SK-N-SH (cell line): ENCODE data around the gene HYAL2. TPM values are rescaled to one million over a fixed set of nuclear protein-coding genes. Genes with fewer than 3 reads are reported as not detected.

Source experiments
- CTCF ChIA-PET: fragments of 300-600, 350-600 bp; formaldehyde crosslinking; extraction: SDS; loops from one replicate; lab custom pipeline; 2021; lab: Yijun Ruan, JAX
- POLR2A ChIA-PET: fragments of 350-600 bp; sonication (Branson Sonifier 250); formaldehyde crosslinking; extraction: SDS; loops from one replicate; lab custom pipeline; 2020; ENCODE audit warnings: antibody characterized with exemption, inconsistent platforms; lab: Yijun Ruan, JAX
- DNase-seq: peaks from one replicate; pipeline ENCODE4 v3.0.0; 2012
- H2AFZ ChIP-seq: fragments of 200-600 bp; sonication (generic); 2 replicates; pipeline ENCODE4 v1.8.1; 2016; ENCODE audit warnings: antibody characterized with exemption, mild to moderate bottlenecking, low read depth
- H3F3A ChIP-seq: fragments of 200-600 bp; sonication (generic); replicated peaks from 2 replicates; pipeline ENCODE3; 2016; ENCODE audit warnings: antibody characterized with exemption, mild to moderate bottlenecking; ENCODE audit not compliant: insufficient read depth
- H3K27ac ChIP-seq, 2 experiments: fragments of 200-500 bp in 1 of 2; fragments of 200-600 bp in 1 of 2; sonication (Bioruptor generic) in 1 of 2; sonication (generic), shearing (Covaris generic) in 1 of 2; 2 replicates each; pipeline versions ENCODE4 v1.5.1 to v1.6.1; 2014 to 2016; ENCODE audit warnings: low read depth in 2 of 2, inconsistent platforms in 1 of 2, low read length in 1 of 2, mild to moderate bottlenecking in 1 of 2, mixed read lengths in 1 of 2
- H3K27me3 ChIP-seq: fragments of 200-600 bp; sonication (generic), shearing (Covaris generic); 2 replicates; pipeline ENCODE4 v1.6.1; 2016; ENCODE audit warnings: mixed run types; ENCODE audit not compliant: insufficient read depth
- H3K36me3 ChIP-seq, 2 experiments: fragments of 200-500 bp in 1 of 2; fragments of 200-600 bp in 1 of 2; sonication (Bioruptor generic) in 1 of 2; sonication (generic) in 1 of 2; replicated peaks in 1 of 2; 2 replicates each; pipeline versions ENCODE3 to v1.5.1; 2014 to 2016; ENCODE audit warnings: low read length in 1 of 2, mild to moderate bottlenecking in 1 of 2; ENCODE audit not compliant: insufficient read depth in 2 of 2, control insufficient read depth in 1 of 2
- H3K4me1 ChIP-seq, 2 experiments: fragments of 200-500 bp in 1 of 2; fragments of 200-600 bp in 1 of 2; sonication (Bioruptor generic) in 1 of 2; sonication (generic), shearing (Covaris generic) in 1 of 2; 2 replicates each; pipeline versions ENCODE4 v1.5.1 to v1.6.1; 2014 to 2016; ENCODE audit warnings: low read depth in 1 of 2, low read length in 1 of 2, mixed run types in 1 of 2; ENCODE audit not compliant: insufficient read depth in 2 of 2, control insufficient read depth in 1 of 2
- H3K4me2 ChIP-seq: fragments of 200-600 bp; sonication (generic), shearing (Covaris generic); 2 replicates; pipeline ENCODE4 v1.6.1; 2017; ENCODE audit warnings: mixed run types
- H3K4me3 ChIP-seq, 2 experiments: fragments of 200-500 bp in 1 of 2; fragments of 200-600 bp in 1 of 2; sonication (Bioruptor generic) in 1 of 2; sonication (generic), shearing (Covaris generic) in 1 of 2; 2 replicates each; pipeline versions ENCODE4 v1.5.1 to v1.8.1; 2014 to 2016; ENCODE audit warnings: low read depth in 2 of 2, inconsistent platforms in 1 of 2, low read length in 1 of 2, mild to moderate bottlenecking in 1 of 2, mixed read lengths in 1 of 2, moderate library complexity in 1 of 2
- H3K79me2 ChIP-seq: fragments of 200-600 bp; sonication (generic); 2 replicates; pipeline ENCODE4 v1.8.1; 2017; ENCODE audit warnings: mild to moderate bottlenecking; ENCODE audit not compliant: insufficient read depth
- H3K9ac ChIP-seq: fragments of 200-600 bp; sonication (generic); 2 replicates; pipeline ENCODE4 v1.6.1; 2017; ENCODE audit warnings: mixed run types
- H3K9me2 ChIP-seq: fragments of 200-600 bp; sonication (generic); 2 replicates; pipeline ENCODE4 v1.6.1; 2017; ENCODE audit warnings: mixed run types
- H3K9me3 ChIP-seq: fragments of 200-600 bp; sonication (generic); 2 replicates; pipeline ENCODE4 v1.6.1; 2017; ENCODE audit warnings: mixed run types, mild to moderate bottlenecking, moderate library complexity
- H4K20me1 ChIP-seq: fragments of 200-600 bp; sonication (generic); 2 replicates; pipeline ENCODE4 v1.6.1; 2017; ENCODE audit warnings: mild to moderate bottlenecking, mixed run types; ENCODE audit not compliant: insufficient read depth
- ELF1 ChIP-seq: IDR thresholded peaks from 2 replicates; pipeline ENCODE4 v1.4.0; 2012
- EP300 ChIP-seq, 2 experiments: IDR thresholded peaks; 2 replicates each; pipeline versions ENCODE4 v1.4.0 to v1.6.1; 2012; ENCODE audit warnings: borderline replicate concordance in 1 of 2, low read depth in 1 of 2, low read length in 1 of 2
- EZH2phosphoT487 ChIP-seq: fragments of 200-600 bp; sonication (generic); IDR thresholded peaks from 2 replicates; pipeline ENCODE4 v1.6.1; 2017; ENCODE audit warnings: low read depth, mixed run types, mild to moderate bottlenecking, antibody characterized with exemption, moderate library complexity, borderline replicate concordance
- FOSL2 ChIP-seq: IDR thresholded peaks from 2 replicates; pipeline ENCODE4 v1.4.0; 2012; ENCODE audit warnings: low read depth, mild to moderate bottlenecking, moderate library complexity, borderline replicate concordance
- FOXJ3 ChIP-seq: sonication (generic); formaldehyde crosslinking; IDR thresholded peaks from 2 replicates; pipeline ENCODE4 v1.5.1; 2020; ENCODE audit warnings: mild to moderate bottlenecking, missing genetic modification reagents
- FOXM1 ChIP-seq: IDR thresholded peaks from 2 replicates; pipeline ENCODE4 v1.4.0; 2012; ENCODE audit warnings: low read depth, mild to moderate bottlenecking
- GABPA ChIP-seq: IDR thresholded peaks from 2 replicates; pipeline ENCODE4 v1.4.0; 2012; ENCODE audit warnings: low read depth, mild to moderate bottlenecking
- GATA2 ChIP-seq: sonication (generic); formaldehyde crosslinking; IDR thresholded peaks from 2 replicates; pipeline ENCODE4 v1.5.0; 2020; ENCODE audit warnings: mild to moderate bottlenecking, missing genetic modification reagents
- JUND ChIP-seq: IDR thresholded peaks from 2 replicates; pipeline ENCODE4 v1.4.0; 2012
- MEF2A ChIP-seq: IDR thresholded peaks from 2 replicates; pipeline ENCODE4 v1.4.0; 2012; ENCODE audit warnings: low read depth, borderline replicate concordance
- NFIC ChIP-seq: IDR thresholded peaks from 2 replicates; pipeline ENCODE4 v1.4.0; 2012; ENCODE audit warnings: borderline replicate concordance
- NRF1 ChIP-seq: IDR thresholded peaks from 2 replicates; pipeline ENCODE4 v1.6.1; 2012; ENCODE audit warnings: low read depth, mild to moderate bottlenecking, low read length
- POLR2AphosphoS5 ChIP-seq: IDR thresholded peaks from 2 replicates; pipeline ENCODE4 v1.6.1; 2012; ENCODE audit warnings: low read depth, low read length
- RAD21 ChIP-seq: IDR thresholded peaks from 2 replicates; pipeline ENCODE4 v1.6.1; 2012; ENCODE audit warnings: mild to moderate bottlenecking, low read length
- RCOR1 ChIP-seq: fragments of 150-350 bp; IDR thresholded peaks from 2 replicates; pipeline ENCODE4 v1.6.1; 2017; ENCODE audit warnings: antibody characterized with exemption, low read length
- RFX5 ChIP-seq: IDR thresholded peaks from 2 replicates; pipeline ENCODE4 v1.6.1; 2012; ENCODE audit warnings: mild to moderate bottlenecking, improper control_type of control experiment, low read length
- RXRA ChIP-seq: IDR thresholded peaks from 2 replicates; pipeline ENCODE4 v1.4.0; 2012; ENCODE audit warnings: low read depth, mild to moderate bottlenecking, borderline replicate concordance
- SIN3A ChIP-seq: IDR thresholded peaks from 2 replicates; pipeline ENCODE4 v1.6.1; 2012; ENCODE audit warnings: low read depth, mild to moderate bottlenecking, low read length, moderate library complexity, borderline replicate concordance
- SMC3 ChIP-seq: IDR thresholded peaks from 2 replicates; pipeline ENCODE4 v1.6.1; 2012; ENCODE audit warnings: low read depth, low read length, improper control_type of control experiment
- TAF1 ChIP-seq: IDR thresholded peaks from 2 replicates; pipeline ENCODE4 v1.6.1; 2012; ENCODE audit warnings: low read depth, mild to moderate bottlenecking, low read length, moderate library complexity, borderline replicate concordance
- TCF12 ChIP-seq: IDR thresholded peaks from 2 replicates; pipeline ENCODE4 v1.4.0; 2012
- TEAD4 ChIP-seq: IDR thresholded peaks from 2 replicates; pipeline ENCODE4 v1.4.0; 2012; ENCODE audit warnings: mild to moderate bottlenecking, borderline replicate concordance; ENCODE audit not compliant: insufficient read depth
- YY1 ChIP-seq: IDR thresholded peaks from 2 replicates; pipeline ENCODE4 v1.4.0; 2012; ENCODE audit warnings: low read depth, mild to moderate bottlenecking
- WGBS: methylation state at CpG from one replicate; pipeline ENCODE4 v1.1.6; 2017; ENCODE audit warnings: low lambda C conversion rate; 5-methylcytosine and 5-hydroxymethylcytosine counted together
- polyA plus RNA-seq, 3 experiments: library from polyadenylated mRNA; depleted of rRNA; stranded (reverse); fragments of >200 nt; gene quantifications; 2 replicates each; pipeline ENCODE4 v1.2.3, GENCODE V29; 2012
- TF ChIP-seq, protein P1 (sequence below): IDR thresholded peaks from 2 replicates; pipeline ENCODE4 v1.4.0; 2012; ENCODE audit warnings: low read depth
- TF ChIP-seq, protein P2 (sequence below): fragments of 150-350 bp; IDR thresholded peaks from 2 replicates; pipeline ENCODE4 v1.6.1; 2017; ENCODE audit warnings: antibody characterized with exemption, low read length, low read depth, borderline replicate concordance
- TF ChIP-seq, protein P3 (sequence below): fragments of 200-600 bp; sonication (generic); IDR thresholded peaks from 2 replicates; pipeline ENCODE4 v1.6.1; 2017; ENCODE audit warnings: antibody characterized with exemption, mild to moderate bottlenecking, moderate library complexity
- TF ChIP-seq, protein P4 (sequence below): IDR thresholded peaks from 2 replicates; pipeline ENCODE4 v1.6.1; 2012; ENCODE audit warnings: mild to moderate bottlenecking, low read depth, low read length, moderate library complexity
- TF ChIP-seq, protein P5 (sequence below): IDR thresholded peaks from 2 replicates; pipeline ENCODE4; 2012

The HYAL2 gene
- polyA plus RNA-seq, 1 of the 3 experiments (the other 2 are of a cell fraction), result 135 TPM

DNA sequence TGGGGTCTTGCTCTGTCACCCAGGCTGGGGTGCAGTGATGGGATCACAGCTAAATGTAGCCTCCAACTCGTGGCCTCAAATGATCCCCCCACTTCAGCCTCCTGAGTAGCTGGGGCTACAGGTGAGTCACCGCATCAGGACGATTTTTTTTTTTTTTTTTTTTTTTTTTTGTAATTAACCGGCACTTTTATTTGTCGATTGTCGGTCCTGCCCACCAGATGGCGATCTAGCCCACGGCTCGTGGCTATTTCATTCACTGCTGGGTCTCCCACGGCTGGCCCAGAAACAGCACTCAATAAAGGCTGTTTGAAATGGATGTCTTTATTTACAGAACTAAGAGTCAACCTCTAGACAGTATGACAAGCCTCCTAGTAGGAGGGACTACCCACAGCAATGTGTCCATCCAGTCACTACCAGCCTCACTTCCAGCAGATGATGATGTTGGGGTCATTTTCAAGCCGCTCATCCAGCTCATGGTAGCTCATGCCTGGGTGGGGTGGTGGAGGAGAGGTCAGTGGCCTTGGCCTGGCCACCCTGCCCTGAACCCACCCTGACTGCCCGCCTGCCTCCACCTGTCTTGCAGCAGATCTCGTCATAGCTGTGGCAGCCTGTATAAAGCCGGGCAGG lies 24.8 kb upstream of the HYAL2 start:
- H3K4me2 ChIP-seq, result no peak overlapping the region
- H4K20me1 ChIP-seq, result 0 out of 2 replicates have a peak, but pooled peaks cover 3% of the 10 kb centered on the region
- WGBS, result 18% methylated on average over 13 of the region's 14 CpGs
- peaks cover 28% of the 10 kb centered on the region for H3K79me2 ChIP-seq
- H2AFZ ChIP-seq, result no peak overlapping the region
- H3K27me3 ChIP-seq, result no peaks in the 10 kb centered on the region
- H3K9me3 ChIP-seq, result no peaks in the 10 kb centered on the region
- peak; percentile 83 for DNase-seq
- H3K4me3 ChIP-seq, result no peak overlapping the region
- ChIA-PET CTCF (interaction anchor here (0.6 to 6.0 kb wide), 38 partner anchors 9 to 566 kb away, joined by 3 to 45 read pairs (median 4); partner anchors contain the start of genes CISH, HEMK1 and RASSF1), POLR2A (interaction anchor here (0.9 to 2.6 kb wide), 5 partner anchors 10 to 221 kb away, joined by 3 to 5 read pairs (median 4); partner anchors contain the start of genes HYAL3 and NAA80)
- H3F3A ChIP-seq, result peaks cover 3% of the 10 kb centered on the region
- H3K4me1 ChIP-seq, result peaks cover 11 to 42% of the 10 kb centered on the region in 2 experiments; a peak in 1 of 4 replicates
- no peak overlapping the region for H3K9ac ChIP-seq
- H3K27ac ChIP-seq, result peak overlapping the region in 1 of 2 experiments; percentile 35; a peak in 1 of 4 replicates
- H3K36me3 ChIP-seq, result peaks cover 0 to 17% of the 10 kb centered on the region in 2 experiments
- H3K9me2 ChIP-seq, result no peaks in the 10 kb centered on the region
- TF ChIP-seq, protein P1, sequence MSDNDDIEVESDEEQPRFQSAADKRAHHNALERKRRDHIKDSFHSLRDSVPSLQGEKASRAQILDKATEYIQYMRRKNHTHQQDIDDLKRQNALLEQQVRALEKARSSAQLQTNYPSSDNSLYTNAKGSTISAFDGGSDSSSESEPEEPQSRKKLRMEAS, result no peak
- TF ChIP-seq, protein P2, sequence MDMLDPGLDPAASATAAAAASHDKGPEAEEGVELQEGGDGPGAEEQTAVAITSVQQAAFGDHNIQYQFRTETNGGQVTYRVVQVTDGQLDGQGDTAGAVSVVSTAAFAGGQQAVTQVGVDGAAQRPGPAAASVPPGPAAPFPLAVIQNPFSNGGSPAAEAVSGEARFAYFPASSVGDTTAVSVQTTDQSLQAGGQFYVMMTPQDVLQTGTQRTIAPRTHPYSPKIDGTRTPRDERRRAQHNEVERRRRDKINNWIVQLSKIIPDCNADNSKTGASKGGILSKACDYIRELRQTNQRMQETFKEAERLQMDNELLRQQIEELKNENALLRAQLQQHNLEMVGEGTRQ, result no peak
- no peak; the same call in 1 of the 2 replicates for TF ChIP-seq FOSL2
- no peak for TF ChIP-seq TEAD4
- TF ChIP-seq NFIC, result no peak
- no peak for TF ChIP-seq TCF12
- peak; percentile 83 for TF ChIP-seq RAD21
- 0 out of 2 replicates have a peak, but pooled peaks have one; percentile 16 for TF ChIP-seq RCOR1
- no peak for TF ChIP-seq FOXJ3
- TF ChIP-seq EP300 (IDR thresholded peaks at IDR 0.05; ENCODE audit: borderline replicate concordance in 1 of 2, low read depth in 1 of 2, low read length in 1 of 2), result no peak
- TF ChIP-seq JUND, result no peak
- no peak for TF ChIP-seq NRF1
- TF ChIP-seq SMC3, result peak; percentile 63; the same call in 1 of the 2 replicates
- TF ChIP-seq SIN3A, result 0 out of 2 replicates have a peak, but pooled peaks have one; percentile 15
- TF ChIP-seq RXRA, result no peak
- no peak for TF ChIP-seq ELF1
- no peak for TF ChIP-seq GABPA
- TF ChIP-seq, protein P3, sequence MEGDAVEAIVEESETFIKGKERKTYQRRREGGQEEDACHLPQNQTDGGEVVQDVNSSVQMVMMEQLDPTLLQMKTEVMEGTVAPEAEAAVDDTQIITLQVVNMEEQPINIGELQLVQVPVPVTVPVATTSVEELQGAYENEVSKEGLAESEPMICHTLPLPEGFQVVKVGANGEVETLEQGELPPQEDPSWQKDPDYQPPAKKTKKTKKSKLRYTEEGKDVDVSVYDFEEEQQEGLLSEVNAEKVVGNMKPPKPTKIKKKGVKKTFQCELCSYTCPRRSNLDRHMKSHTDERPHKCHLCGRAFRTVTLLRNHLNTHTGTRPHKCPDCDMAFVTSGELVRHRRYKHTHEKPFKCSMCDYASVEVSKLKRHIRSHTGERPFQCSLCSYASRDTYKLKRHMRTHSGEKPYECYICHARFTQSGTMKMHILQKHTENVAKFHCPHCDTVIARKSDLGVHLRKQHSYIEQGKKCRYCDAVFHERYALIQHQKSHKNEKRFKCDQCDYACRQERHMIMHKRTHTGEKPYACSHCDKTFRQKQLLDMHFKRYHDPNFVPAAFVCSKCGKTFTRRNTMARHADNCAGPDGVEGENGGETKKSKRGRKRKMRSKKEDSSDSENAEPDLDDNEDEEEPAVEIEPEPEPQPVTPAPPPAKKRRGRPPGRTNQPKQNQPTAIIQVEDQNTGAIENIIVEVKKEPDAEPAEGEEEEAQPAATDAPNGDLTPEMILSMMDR, result peak; percentile 71
- TF ChIP-seq POLR2AphosphoS5, result no peak
- no peak for TF ChIP-seq GATA2 (CRISPR knock-in tag)
- TF ChIP-seq, protein P4, sequence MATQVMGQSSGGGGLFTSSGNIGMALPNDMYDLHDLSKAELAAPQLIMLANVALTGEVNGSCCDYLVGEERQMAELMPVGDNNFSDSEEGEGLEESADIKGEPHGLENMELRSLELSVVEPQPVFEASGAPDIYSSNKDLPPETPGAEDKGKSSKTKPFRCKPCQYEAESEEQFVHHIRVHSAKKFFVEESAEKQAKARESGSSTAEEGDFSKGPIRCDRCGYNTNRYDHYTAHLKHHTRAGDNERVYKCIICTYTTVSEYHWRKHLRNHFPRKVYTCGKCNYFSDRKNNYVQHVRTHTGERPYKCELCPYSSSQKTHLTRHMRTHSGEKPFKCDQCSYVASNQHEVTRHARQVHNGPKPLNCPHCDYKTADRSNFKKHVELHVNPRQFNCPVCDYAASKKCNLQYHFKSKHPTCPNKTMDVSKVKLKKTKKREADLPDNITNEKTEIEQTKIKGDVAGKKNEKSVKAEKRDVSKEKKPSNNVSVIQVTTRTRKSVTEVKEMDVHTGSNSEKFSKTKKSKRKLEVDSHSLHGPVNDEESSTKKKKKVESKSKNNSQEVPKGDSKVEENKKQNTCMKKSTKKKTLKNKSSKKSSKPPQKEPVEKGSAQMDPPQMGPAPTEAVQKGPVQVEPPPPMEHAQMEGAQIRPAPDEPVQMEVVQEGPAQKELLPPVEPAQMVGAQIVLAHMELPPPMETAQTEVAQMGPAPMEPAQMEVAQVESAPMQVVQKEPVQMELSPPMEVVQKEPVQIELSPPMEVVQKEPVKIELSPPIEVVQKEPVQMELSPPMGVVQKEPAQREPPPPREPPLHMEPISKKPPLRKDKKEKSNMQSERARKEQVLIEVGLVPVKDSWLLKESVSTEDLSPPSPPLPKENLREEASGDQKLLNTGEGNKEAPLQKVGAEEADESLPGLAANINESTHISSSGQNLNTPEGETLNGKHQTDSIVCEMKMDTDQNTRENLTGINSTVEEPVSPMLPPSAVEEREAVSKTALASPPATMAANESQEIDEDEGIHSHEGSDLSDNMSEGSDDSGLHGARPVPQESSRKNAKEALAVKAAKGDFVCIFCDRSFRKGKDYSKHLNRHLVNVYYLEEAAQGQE, result no peak
- TF ChIP-seq, protein P5, sequence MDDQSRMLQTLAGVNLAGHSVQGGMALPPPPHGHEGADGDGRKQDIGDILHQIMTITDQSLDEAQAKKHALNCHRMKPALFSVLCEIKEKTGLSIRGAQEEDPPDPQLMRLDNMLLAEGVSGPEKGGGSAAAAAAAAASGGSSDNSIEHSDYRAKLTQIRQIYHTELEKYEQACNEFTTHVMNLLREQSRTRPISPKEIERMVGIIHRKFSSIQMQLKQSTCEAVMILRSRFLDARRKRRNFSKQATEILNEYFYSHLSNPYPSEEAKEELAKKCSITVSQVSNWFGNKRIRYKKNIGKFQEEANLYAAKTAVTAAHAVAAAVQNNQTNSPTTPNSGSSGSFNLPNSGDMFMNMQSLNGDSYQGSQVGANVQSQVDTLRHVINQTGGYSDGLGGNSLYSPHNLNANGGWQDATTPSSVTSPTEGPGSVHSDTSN, result no peak
- TF ChIP-seq YY1, result no peak
- TF ChIP-seq FOXM1, result no peak
- TF ChIP-seq MEF2A, result no peak
- no peak for TF ChIP-seq EZH2phosphoT487
- TF ChIP-seq RFX5, result no peak
- TF ChIP-seq TAF1, result no peak
